Upper lobe of right lung (tissue), 1 donor: ENCODE results near the gene PRDM9. TPM values are rescaled to one million over a fixed set of nuclear protein-coding genes. Genes with fewer than 3 reads are reported as not detected.
A peak's percentile ranks its signal among the peaks of the same experiment; 100 is the strongest.

Experiments
- ATAC-seq: fragments of 200-7000 bp; cut with Tn5 transposase; one replicate; pipeline ENCODE4 v1.9.1; 2020; ENCODE audit warnings: mild to moderate bottlenecking, moderate library complexity
- DNase-seq: peaks from one replicate; pipeline ENCODE4 v3.0.0-alpha.2; 2020
- H3K27ac ChIP-seq: fragments of 200-600 bp; one replicate; pipeline ENCODE4 v1.8.0; 2022
- H3K27me3 ChIP-seq: fragments of 200-600 bp; one replicate; pipeline ENCODE4 v1.8.0; 2022; ENCODE audit warnings: mild to moderate bottlenecking
- H3K36me3 ChIP-seq: fragments of 200-600 bp; one replicate; pipeline ENCODE4 v1.8.0; 2022
- H3K4me1 ChIP-seq: fragments of 200-600 bp; one replicate; pipeline ENCODE4 v1.8.0; 2022
- H3K4me3 ChIP-seq: fragments of 200-600 bp; one replicate; pipeline ENCODE4 v1.8.0; 2022; ENCODE audit warnings: mild to moderate bottlenecking
- H3K9me3 ChIP-seq: fragments of 200-600 bp; one replicate; pipeline ENCODE4 v1.8.0; 2022
- CTCF ChIP-seq: fragments of 200-600 bp; IDR thresholded peaks from one replicate; pipeline ENCODE4 v1.8.0; 2022; ENCODE audit warnings: antibody characterized with exemption
- intact Hi-C: fragments of 100-400 bp; cut with DNase I; formaldehyde crosslinking; loops from one replicate; pipeline ENCODE4 v1.11.0; 2022
- long read RNA-seq: library from polyadenylated mRNA; unstranded; transcript quantifications from one replicate; pipeline ENCODE4 v2.0.0, GENCODE V29; 2021
- total RNA-seq: library from RNA; stranded (reverse); fragmentation: NEBNext Ultra II Directional; extraction: Animal tissue kit (Norgen Biotek cat#: 25700); gene quantifications from one replicate; pipeline ENCODE4 v1.2.1, GENCODE V29; 2021
- donor health status: DM: no; HTN: yes; CAD: no; lungs with severe emphysema.

PRDM9 gene
- not detected for total RNA-seq
- long read RNA-seq: 0 reads

- Histone ChIP-seq H3K4me1 (no peaks in the 10 kb centered on the region), H3K4me3 (peak within 1 kb of the TSS; percentile 15), H3K9me3 (no peaks in the 10 kb centered on the region), H3K27me3 (no peaks in the 10 kb centered on the region), H3K36me3 (no peaks in the 10 kb centered on the region), H3K27ac (no peak within 1 kb of the TSS)
- peak; percentile 87 for DNase-seq
- ATAC-seq: peak; percentile 95
- no peak for TF ChIP-seq CTCF
- intact Hi-C loops: no loop called here
Measured at GRCh38 chr5:23507278-23507685, at the start of gene PRDM9. Gene PRDM9 (plus strand): TSS chr5:23507609. CDS start chr5:23509034, 1,425 bp downstream.

GRCh38 chr5:23457780-23458179 is 49.6 kb upstream of the PRDM9 start:
- TF ChIP-seq CTCF: no peak
- intact Hi-C loops: no loop called here
- H3K27ac ChIP-seq: no peak overlapping the region
- ATAC-seq (no peak), DNase-seq (no peak)
- no peaks in the 10 kb centered on the region for H3K4me1 ChIP-seq
- no peaks in the 10 kb centered on the region for H3K27me3 ChIP-seq
- H3K9me3 ChIP-seq: no peaks in the 10 kb centered on the region
- H3K4me3 ChIP-seq: no peak overlapping the region
- no peaks in the 10 kb centered on the region for H3K36me3 ChIP-seq

GRCh38 chr5:23459214-23459613 is 48.2 kb upstream of the PRDM9 start:
- intact Hi-C loops: no loop called here
- no peak for TF ChIP-seq CTCF
- ATAC-seq: no peak
- Histone ChIP-seq H3K9me3 (no peaks in the 10 kb centered on the region), H3K27ac (no peak overlapping the region), H3K27me3 (no peaks in the 10 kb centered on the region), H3K36me3 (no peaks in the 10 kb centered on the region), H3K4me3 (no peak overlapping the region), H3K4me1 (no peaks in the 10 kb centered on the region)
- DNase-seq: no peak

GRCh38 chr5:23461576-23461975 is 45.8 kb upstream of the PRDM9 start:
- DNase-seq (no peak), ATAC-seq (no peak)
- TF ChIP-seq CTCF: no peak
- Histone ChIP-seq H3K27ac (no peak overlapping the region), H3K27me3 (no peaks in the 10 kb centered on the region), H3K9me3 (peaks cover 4% of the 10 kb centered on the region), H3K4me3 (no peak overlapping the region), H3K4me1 (no peaks in the 10 kb centered on the region), H3K36me3 (no peaks in the 10 kb centered on the region)
- intact Hi-C loops: no loop called here

- H3K36me3 ChIP-seq: no peaks in the 10 kb centered on the region
- peaks cover 4% of the 10 kb centered on the region for H3K9me3 ChIP-seq
- DNase-seq (no peak), ATAC-seq (no peak)
- H3K27ac ChIP-seq: no peak overlapping the region
- intact Hi-C loops: no loop called here
- no peaks in the 10 kb centered on the region for H3K27me3 ChIP-seq
- H3K4me1 ChIP-seq: no peaks in the 10 kb centered on the region
- TF ChIP-seq CTCF: no peak
- H3K4me3 ChIP-seq: no peak overlapping the region
Measured at GRCh38 chr5:23466401-23466912, 41.0 kb upstream of the PRDM9 start.

GRCh38 chr5:23468658-23469057 is 38.8 kb upstream of the PRDM9 start:
- H3K27ac ChIP-seq: no peak overlapping the region
- no peak for DNase-seq
- no peaks in the 10 kb centered on the region for H3K4me1 ChIP-seq
- H3K4me3 ChIP-seq: no peak overlapping the region
- no peaks in the 10 kb centered on the region for H3K27me3 ChIP-seq
- TF ChIP-seq CTCF: no peak
- ATAC-seq: no peak
- peaks cover 4% of the 10 kb centered on the region for H3K9me3 ChIP-seq
- H3K36me3 ChIP-seq: no peaks in the 10 kb centered on the region
- intact Hi-C loops: no loop called here
